MM.1S (cell line): Measurements from ENCODE around the gene TM9SF4.

ENCODE experiments used
- EZH2 ChIP-seq: fragments of 300-600 bp; sonication (generic); optimal IDR thresholded peaks from 2 replicates; pipeline ENCODE3; 2017; ENCODE audit warnings: low read depth, mild to moderate bottlenecking, antibody characterized with exemption, low read length, mixed read lengths
- EZH2phosphoT487 ChIP-seq: fragments of 300-600 bp; sonication (generic); IDR thresholded peaks from 2 replicates; pipeline ENCODE4 v1.6.1; 2018; ENCODE audit warnings: antibody characterized with exemption, low read length
- TF ChIP-seq, protein P1 (sequence below): fragments of 300-600 bp; sonication (generic); IDR thresholded peaks from 2 replicates; pipeline ENCODE4 v1.5.1; 2016; ENCODE audit warnings: antibody characterized with exemption, low read length, mixed read lengths

DNA sequence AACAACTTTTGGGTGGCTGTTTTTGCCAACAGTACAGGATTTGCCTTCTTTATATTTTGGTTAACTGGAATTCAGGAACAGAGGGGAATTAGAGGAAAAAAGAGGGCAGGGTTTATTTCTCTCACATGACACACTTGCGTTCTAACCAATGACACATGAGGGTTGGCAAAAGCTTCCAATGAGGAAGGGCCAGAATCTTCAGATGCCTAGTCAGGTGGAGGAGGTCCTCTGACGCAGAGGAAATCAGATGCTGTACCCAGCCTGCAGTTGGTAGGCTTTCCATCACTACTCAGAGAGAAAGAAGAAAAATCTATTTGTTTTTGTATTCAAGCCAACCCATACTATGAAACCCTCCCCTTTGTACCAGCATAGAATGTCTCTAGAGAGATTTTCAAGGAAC, 20.8 kb downstream of the TM9SF4 start:
- TF ChIP-seq, protein P1, sequence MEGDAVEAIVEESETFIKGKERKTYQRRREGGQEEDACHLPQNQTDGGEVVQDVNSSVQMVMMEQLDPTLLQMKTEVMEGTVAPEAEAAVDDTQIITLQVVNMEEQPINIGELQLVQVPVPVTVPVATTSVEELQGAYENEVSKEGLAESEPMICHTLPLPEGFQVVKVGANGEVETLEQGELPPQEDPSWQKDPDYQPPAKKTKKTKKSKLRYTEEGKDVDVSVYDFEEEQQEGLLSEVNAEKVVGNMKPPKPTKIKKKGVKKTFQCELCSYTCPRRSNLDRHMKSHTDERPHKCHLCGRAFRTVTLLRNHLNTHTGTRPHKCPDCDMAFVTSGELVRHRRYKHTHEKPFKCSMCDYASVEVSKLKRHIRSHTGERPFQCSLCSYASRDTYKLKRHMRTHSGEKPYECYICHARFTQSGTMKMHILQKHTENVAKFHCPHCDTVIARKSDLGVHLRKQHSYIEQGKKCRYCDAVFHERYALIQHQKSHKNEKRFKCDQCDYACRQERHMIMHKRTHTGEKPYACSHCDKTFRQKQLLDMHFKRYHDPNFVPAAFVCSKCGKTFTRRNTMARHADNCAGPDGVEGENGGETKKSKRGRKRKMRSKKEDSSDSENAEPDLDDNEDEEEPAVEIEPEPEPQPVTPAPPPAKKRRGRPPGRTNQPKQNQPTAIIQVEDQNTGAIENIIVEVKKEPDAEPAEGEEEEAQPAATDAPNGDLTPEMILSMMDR: no peak
- TF ChIP-seq EZH2 (no peak), EZH2phosphoT487 (no peak)
